HG03066 (cell line): ENCODE data around the gene FAM222A.

Source experiments
- ATAC-seq: cut with Tn5 transposase; IDR thresholded peaks from one replicate; pipeline ENCODE4 v1.9.1; 2021; ENCODE audit warnings: low read depth; ENCODE audit not compliant: unreplicated experiment

Gene FAM222A

GRCh38 chr12:109723311-109723881 lies 9.8 kb downstream of the FAM222A start:
- no peak for ATAC-seq

- no peak for ATAC-seq
Measured at GRCh38 chr12:109724321-109724892, 10.8 kb downstream of the FAM222A start.

DNA sequence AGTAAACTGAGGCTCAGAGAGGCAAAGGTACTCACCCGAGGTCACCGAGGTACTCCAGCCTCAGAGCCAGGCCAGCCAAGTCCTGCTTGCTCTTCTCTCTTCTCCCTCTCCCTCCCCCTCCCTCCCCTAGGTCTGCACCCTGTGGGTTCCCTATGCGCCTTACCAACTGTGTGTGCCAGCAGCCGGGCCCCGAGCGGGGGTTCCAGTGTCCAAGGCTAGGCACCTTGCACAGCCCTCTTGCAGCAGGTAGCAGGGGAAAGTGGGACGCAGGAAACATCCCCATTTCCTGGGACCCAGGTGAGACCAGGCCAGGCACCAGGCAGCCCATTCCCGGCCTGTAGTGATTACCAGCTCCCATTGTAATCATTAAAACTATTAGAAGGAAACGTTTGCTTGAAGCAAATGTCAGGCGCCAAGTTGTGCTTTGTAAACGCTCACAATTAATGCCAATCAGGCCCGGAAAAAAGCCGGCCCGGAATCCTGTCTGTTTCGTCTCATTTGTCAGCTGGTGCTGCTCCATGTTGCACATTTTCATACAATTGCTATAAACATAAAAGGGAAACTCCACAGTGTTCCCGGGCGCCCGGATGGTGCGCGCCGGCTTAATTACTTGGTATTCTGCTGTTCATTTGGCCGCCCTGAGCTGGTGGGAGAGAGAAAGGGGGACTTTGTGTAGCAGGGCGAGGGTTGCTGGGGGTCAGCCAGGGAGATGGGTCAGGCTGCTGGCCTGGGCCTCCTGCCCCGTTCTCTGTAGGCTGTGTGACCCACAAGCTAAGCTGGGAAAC lies 11.9 kb downstream of the FAM222A start:
- ATAC-seq = no peak

- ATAC-seq = no peak
Measured at GRCh38 chr12:109726106-109726497, 12.5 kb downstream of the FAM222A start.

- ATAC-seq = no peak
Measured at GRCh38 chr12:109726511-109727038, 12.9 kb downstream of the FAM222A start.

- no peak for ATAC-seq
Measured at GRCh38 chr12:109727039-109727723, 13.6 kb downstream of the FAM222A start.

- no peak for ATAC-seq
Measured at GRCh38 chr12:109727746-109728726, 14.4 kb downstream of the FAM222A start.

DNA sequence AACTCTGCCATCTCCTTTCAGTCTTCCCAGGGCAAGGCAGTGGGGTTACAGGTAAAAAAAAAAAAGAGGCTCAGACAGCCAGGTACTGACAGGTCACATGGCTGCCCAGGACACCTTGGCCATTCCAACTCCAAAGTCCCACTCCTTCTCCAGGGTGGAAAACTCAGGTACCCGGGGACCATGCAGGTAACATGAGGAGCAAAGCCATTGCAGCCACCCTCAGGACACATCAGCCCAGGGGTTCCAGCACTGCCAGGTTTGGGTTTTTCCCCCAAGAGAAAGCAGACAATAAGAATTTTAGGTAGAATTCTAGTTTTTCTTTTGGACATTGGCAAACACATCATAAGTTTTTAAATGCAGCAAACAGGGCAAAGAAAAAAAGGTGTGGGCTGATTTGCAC lies 15.3 kb downstream of the FAM222A start:
- ATAC-seq = no peak

DNA sequence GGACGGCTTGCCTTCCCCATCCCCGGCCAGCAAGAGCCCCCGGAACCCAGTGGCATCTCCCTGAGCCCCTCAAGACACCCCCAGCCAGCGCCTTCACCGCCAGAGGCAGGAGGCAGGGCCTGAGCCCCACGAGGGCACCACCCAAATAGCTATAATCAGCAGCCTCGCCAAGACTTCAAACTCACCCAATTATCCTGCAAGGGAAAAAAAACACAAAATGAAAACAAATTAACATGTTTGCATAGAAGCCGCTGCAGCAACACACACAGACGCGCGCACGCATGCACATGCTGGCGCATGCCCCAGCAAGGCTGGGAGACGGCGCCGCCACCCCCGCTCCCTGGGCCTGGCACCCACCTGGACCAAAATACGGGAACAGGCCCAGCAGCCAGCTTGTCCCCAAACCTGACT lies 15.8 kb downstream of the FAM222A start:
- no peak for ATAC-seq

- no peak for ATAC-seq
Measured at GRCh38 chr12:109729801-109730200, 16.2 kb downstream of the FAM222A start.

DNA sequence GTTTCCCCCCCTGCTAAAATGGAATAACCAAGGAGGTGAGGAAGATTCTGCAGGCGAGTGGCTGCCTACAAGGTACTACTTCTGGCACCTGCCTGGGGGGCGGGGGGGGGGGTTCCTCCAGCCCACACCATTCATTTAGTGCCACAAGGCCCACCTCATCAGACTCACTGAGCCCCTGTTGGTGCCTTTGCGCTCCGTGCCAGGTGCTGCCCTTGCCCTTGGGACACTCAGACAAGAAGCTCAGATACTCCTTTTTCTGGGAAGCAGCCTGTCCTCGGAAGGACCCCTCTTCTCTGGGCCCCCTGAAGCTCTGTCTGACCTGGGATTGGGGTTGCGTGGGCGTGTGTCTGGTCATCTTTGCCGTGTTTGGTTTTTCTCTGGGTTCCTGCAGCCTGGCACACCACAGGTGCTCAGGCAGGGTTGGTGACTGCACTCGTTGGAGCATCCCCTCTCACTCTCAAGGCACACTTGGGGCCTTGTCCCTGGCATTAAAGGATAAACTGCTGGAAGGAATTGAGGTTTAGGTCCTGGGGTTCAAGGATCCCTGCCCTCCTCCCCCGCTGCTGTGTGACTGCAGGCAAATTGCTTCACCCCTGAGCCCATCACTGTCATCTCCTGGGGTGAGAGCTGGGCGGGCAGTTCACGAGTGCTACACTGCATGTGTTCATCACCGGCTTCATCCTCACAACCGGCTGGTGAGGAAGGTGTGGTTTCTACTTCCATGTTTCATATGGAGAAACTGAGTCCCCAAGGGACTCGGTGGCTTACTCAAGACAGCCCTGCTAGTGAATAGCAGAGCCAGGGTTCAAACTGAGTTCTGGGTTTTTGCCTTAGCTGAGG lies 16.9 kb downstream of the FAM222A start:
- no peak for ATAC-seq

GRCh38 chr12:109731231-109731731 lies 17.7 kb downstream of the FAM222A start:
- ATAC-seq = no peak

GRCh38 chr12:109731806-109732205 lies 18.2 kb downstream of the FAM222A start:
- no peak for ATAC-seq

GRCh38 chr12:109732321-109733305 lies 19.0 kb downstream of the FAM222A start:
- ATAC-seq = no peak

DNA sequence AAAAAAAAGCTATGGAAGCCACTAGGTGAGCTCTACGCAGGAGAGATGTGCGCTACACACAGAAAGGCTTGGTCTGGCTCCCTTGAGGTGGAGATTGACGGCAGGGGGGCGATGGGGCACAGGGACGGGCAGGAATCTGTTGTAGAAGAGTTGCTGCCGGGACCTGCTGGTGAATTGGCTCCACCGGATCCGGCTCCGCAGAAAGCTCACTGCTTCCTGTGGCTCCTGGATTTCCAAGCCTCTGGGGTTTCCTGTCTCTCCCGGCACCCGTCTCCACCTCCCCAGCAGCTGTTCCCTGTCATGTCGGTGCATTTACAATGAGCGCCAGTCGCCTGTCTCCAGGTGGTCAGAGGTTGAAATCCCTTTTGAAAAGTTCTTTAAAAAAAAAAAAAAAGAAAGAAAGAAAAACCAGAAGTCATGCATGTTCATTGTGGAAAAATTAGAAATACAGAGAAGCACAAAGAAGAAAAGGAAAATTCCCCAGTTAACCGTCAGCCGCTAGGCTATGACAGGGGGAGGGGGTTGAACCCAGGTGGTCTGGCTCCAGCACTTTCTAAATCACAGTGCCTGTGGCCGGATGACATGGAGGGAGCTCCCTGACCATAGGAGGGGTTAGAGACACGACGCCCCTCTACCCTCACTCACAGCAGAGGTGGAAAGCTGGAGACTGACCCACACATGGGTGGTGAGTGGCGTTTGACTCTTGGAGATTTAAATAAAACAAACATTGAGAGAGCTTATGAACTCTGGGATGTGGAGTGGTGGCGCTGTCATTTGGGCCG lies 20.8 kb downstream of the FAM222A start:
- no peak for ATAC-seq

GRCh38 chr12:109735051-109735521 lies 21.5 kb downstream of the FAM222A start:
- ATAC-seq = no peak
